Heart left ventricle (tissue), 16 donors: Measurements from ENCODE around the gene TEKT4. TPM values are rescaled to one million over a fixed set of nuclear protein-coding genes. Genes with fewer than 3 reads are reported as not detected.
"Not testable (repeated sequence)": the region's sequence is repeated elsewhere in the genome, so short reads cannot be mapped to it uniquely, and the experiment has no call there.

ENCODE experiments used
- ATAC-seq, 4 donors: fragments of 200-7000 bp; cut with Tn5 transposase; one replicate each; pipeline ENCODE4 v1.9.1; 2020 to 2022; ENCODE audit warnings: moderate library complexity in 4 of 4, mild to moderate bottlenecking in 3 of 4, moderate number of reproducible peaks in 1 of 4
- DNase-seq, 5 donors: peaks; one replicate each; pipeline ENCODE4 v3.0.0-alpha.2; 2020
- H3K27ac ChIP-seq, 12 donors: fragments of 200-600 bp; sonication (generic) in 4 of 12; one replicate each; pipeline versions ENCODE4 v1.5.0 to v1.8.0; 2016 to 2022; ENCODE audit warnings: mild to moderate bottlenecking in 2 of 12
- H3K27me3 ChIP-seq, 9 donors: fragments of 200-600 bp; sonication (generic) in 2 of 9; one replicate each; pipeline versions ENCODE4 v1.5.1 to v1.8.0; 2016 to 2022; ENCODE audit warnings: mild to moderate bottlenecking in 3 of 9
- H3K36me3 ChIP-seq, 9 donors: fragments of 200-600 bp; sonication (generic) in 2 of 9; one replicate each; pipeline versions ENCODE4 v1.5.0 to v1.8.0; 2018 to 2022; ENCODE audit warnings: mild to moderate bottlenecking in 2 of 9
- H3K4me1 ChIP-seq, 12 donors: fragments of 200-600 bp; sonication (generic) in 4 of 12; one replicate each; pipeline versions ENCODE4 v1.5.0 to v1.8.0; 2016 to 2022; ENCODE audit warnings: mild to moderate bottlenecking in 3 of 12
- H3K4me3 ChIP-seq, 12 donors: fragments of 200-600 bp; sonication (generic) in 4 of 12; one replicate each; pipeline versions ENCODE4 v1.5.0 to v1.8.0; 2017 to 2022; ENCODE audit warnings: mild to moderate bottlenecking in 9 of 12, moderate library complexity in 4 of 12
- H3K9me3 ChIP-seq, 12 donors: fragments of 200-600 bp; sonication (generic) in 4 of 12; one replicate each; pipeline versions ENCODE4 v1.5.0 to v1.8.0; 2016 to 2022; ENCODE audit warnings: mild to moderate bottlenecking in 1 of 12
- POLR2A ChIP-seq, 2 donors: fragments of 450-650 bp; IDR thresholded peaks; one replicate each; pipeline ENCODE4 v1.6.1; 2017; ENCODE audit warnings: antibody characterized with exemption in 2 of 2, mild to moderate bottlenecking in 2 of 2, moderate library complexity in 2 of 2
- WGBS, 4 donors: extraction: QIAGEN DNeasy Blood & Tissue Kit in 2 of 4; methylation state at CpG; one replicate each; pipeline versions ENCODE4 v1.1.5 to v1.1.7; 2013 to 2018; 5-methylcytosine and 5-hydroxymethylcytosine counted together
- intact Hi-C, 10 donors: fragments of 100-400 bp; cut with DNase I; formaldehyde crosslinking; loops; one replicate each; pipeline versions ENCODE4 v1.11.1 to v1.14.2; 2022
- long read RNA-seq, 3 donors: library from polyadenylated mRNA; unstranded; transcript quantifications; one replicate each; pipeline ENCODE4 v2.0.0, GENCODE V29; 2020 to 2021
- polyA plus RNA-seq, 2 donors: library from polyadenylated mRNA; stranded (reverse); fragments of 200-250 nt; gene quantifications; one replicate each; pipeline ENCODE4 v1.2.3, GENCODE V29; 2013
- total RNA-seq, 9 donors: library from RNA; depleted of rRNA in 2 of 9; stranded (reverse); fragments of >200 nt in 2 of 9; fragmentation: NEBNext Ultra II Directional in 3 of 9; extraction: Animal tissue kit (Norgen Biotek cat#: 25700) in 3 of 9; gene quantifications; one replicate each; pipeline versions ENCODE4 v1.1.0 to v1.2.4, GENCODE V29; 2016 to 2023
- TF ChIP-seq, protein P1 (sequence below), 12 donors: fragments of 200-600 bp; sonication (generic) in 4 of 12; IDR thresholded peaks; one replicate each; pipeline versions ENCODE4 v1.5.0 to v1.8.0; 2018 to 2022; ENCODE audit warnings: antibody characterized with exemption in 12 of 12, mild to moderate bottlenecking in 5 of 12
- donor health status: ischemic (EF 13 %, LVEDD 7.1; RV severe dilation, severe dysfunction).
- donor health status: healthy with polysubstance abuse.
- donor health status: DM: no; HTN: yes; CAD: no.
- donor health status: DM: no; HTN: no; CAD: no.
- donor health status: ischemic (EF 25% LVEDD 6.9; RV normal size, moderate dysfunction).
- donor health status: ischemic (EF 25% LVEDD 5.7; RV mildly dilated, moderate dysfunction).
- donor health status: healthy.
- donor health status: DM: yes; HTN: yes; CAD: no.
- donor health status: ischemic (EF 35%, LVEDD 5.7; RV mildly dilated, moderate dysfunction).
- donor health status: nonischemic (EF 11% LVEDD 7.7; RV severe dilation, severe dysfunction).
- donor health status: DM: yes; HTN: yes; CAD: no.
- donor health status: PGD.
- donor health status: ischemic (EF 29% LVEDD 5.4; RV normal size, mild dysfunction).
- donor health status: nonischemic (EF 23%, LVEDD 6.1; RV moderate dilation, normal function).

TEKT4 gene, protein sequence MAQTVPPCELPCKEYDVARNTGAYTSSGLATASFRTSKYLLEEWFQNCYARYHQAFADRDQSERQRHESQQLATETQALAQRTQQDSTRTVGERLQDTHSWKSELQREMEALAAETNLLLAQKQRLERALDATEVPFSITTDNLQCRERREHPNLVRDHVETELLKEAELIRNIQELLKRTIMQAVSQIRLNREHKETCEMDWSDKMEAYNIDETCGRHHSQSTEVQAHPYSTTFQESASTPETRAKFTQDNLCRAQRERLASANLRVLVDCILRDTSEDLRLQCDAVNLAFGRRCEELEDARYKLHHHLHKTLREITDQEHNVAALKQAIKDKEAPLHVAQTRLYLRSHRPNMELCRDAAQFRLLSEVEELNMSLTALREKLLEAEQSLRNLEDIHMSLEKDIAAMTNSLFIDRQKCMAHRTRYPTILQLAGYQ
- total RNA-seq, result under 1 TPM in 5 of 9 donors, not detected in 4; 0.16 to 0.45 (median 0.25) TPM
- polyA plus RNA-seq, result not detected
- long read RNA-seq, donor 1, result 0 reads
- long read RNA-seq, donor 2, result 0 reads
- long read RNA-seq, donor 3, result 0 reads

DNA sequence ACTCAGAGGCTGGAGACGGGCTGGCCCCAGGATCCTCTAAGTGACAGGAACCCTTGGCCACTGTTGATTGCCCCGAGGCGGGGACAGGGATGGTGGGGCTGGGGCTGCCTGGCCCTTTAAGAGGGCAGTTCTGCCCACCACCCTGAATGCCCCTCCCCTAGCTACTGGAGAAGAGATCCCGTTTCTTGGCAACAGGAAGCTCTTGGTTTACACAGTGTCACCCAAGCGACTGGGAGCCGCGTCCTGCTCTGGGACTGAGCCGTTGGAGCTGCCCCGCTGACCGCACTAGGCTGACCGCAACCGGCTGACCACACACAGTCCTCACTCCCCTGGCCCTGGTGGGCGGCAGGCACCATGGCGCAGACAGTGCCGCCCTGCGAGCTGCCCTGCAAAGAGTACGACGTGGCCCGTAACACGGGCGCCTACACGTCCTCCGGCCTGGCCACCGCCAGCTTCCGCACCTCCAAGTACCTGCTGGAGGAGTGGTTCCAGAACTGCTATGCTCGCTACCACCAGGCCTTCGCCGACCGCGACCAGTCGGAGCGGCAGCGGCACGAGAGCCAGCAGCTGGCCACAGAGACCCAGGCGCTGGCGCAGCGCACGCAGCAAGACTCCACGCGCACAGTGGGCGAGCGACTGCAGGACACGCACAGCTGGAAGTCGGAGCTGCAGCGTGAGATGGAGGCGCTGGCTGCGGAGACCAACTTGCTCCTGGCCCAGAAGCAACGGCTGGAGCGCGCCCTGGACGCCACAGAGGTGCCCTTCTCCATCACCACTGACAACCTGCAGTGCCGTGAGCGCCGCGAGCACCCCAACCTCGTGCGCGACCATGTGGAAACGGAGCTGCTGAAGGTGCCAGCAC, at the start of gene TEKT4:
TSS of gene TEKT4 (plus strand) at position 205 of the 862 bp plus-strand sequence. CDS start at position 355, 150 bp downstream.
- WGBS, 4 donors, result 49 to 61% (median 54%) methylated on average over 15 to 59 of the region's 59 CpGs
- DNase-seq (peak in 2 of 5 donors; percentile 20 to 60), ATAC-seq (peak in 1 of 4 donors; percentile 27)
- Histone ChIP-seq H3K9me3 (no peaks in the 10 kb centered on the region), H3K27ac (no peak within 1 kb of the TSS), H3K27me3 (peaks cover 0 to 57% (median 15%) of the 10 kb centered on the region in 9 donors), H3K4me3 (no peak within 1 kb of the TSS), H3K36me3 (no peaks in the 10 kb centered on the region), H3K4me1 (no peaks in the 10 kb centered on the region)
- intact Hi-C loops, result no loop called here
- no peak for TF ChIP-seq POLR2A (IDR thresholded peaks at IDR 0.05)
- TF ChIP-seq, protein P1, sequence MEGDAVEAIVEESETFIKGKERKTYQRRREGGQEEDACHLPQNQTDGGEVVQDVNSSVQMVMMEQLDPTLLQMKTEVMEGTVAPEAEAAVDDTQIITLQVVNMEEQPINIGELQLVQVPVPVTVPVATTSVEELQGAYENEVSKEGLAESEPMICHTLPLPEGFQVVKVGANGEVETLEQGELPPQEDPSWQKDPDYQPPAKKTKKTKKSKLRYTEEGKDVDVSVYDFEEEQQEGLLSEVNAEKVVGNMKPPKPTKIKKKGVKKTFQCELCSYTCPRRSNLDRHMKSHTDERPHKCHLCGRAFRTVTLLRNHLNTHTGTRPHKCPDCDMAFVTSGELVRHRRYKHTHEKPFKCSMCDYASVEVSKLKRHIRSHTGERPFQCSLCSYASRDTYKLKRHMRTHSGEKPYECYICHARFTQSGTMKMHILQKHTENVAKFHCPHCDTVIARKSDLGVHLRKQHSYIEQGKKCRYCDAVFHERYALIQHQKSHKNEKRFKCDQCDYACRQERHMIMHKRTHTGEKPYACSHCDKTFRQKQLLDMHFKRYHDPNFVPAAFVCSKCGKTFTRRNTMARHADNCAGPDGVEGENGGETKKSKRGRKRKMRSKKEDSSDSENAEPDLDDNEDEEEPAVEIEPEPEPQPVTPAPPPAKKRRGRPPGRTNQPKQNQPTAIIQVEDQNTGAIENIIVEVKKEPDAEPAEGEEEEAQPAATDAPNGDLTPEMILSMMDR (IDR thresholded peaks at IDR 0.05), result no peak

DNA sequence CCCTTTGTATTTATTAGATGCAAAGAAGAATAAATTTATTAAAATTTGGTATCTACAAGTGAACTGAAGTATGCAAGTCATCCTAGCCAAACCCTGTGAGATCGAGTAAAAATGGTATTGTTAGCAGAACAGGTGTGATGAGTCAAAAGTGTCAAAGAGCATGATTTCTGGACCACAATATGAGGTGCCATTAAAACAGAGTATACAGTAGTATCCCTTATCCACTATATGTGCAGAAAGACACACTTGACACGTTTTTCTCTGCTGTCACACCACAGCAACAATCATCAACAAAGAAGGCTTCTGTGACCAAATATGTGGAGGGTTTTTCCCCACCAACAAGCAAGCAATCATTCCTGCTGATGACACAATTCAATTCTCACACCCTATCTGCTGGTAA, 32.0 kb upstream of the TEKT4 start:
- H3K9me3 ChIP-seq, DNase-seq, ATAC-seq, H3K27ac ChIP-seq, H3K4me1 ChIP-seq, intact Hi-C loops, H3K4me3 ChIP-seq, H3K36me3 ChIP-seq, H3K27me3 ChIP-seq: not testable (repeated sequence)
- 25 to 35% (median 25%) methylated on average over 2 of the region's 2 CpGs for WGBS, 4 donors

DNA sequence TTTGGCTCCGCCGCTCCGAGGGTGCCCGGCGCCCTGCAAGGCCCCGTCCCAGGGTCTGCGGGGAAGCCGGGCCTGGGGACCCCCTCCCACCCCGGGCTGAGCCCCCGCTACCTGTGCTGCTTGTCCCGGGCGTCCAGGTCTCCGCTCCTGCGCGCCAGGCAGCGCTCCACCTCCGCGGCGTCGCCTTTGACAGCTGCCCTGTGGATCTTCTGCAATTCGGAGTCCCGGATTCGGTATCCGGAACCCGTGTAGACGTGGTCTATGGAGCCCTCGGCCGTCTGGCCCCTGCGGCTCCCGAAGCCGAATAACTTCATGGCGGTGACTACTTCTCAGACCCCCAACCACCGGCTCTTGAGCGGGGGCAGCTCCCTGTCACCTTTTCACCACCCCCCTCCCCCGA, 14.4 kb upstream of the TEKT4 start:
- peak in 1 of 5 donors; percentile 33 for DNase-seq
- Histone ChIP-seq H3K4me3 (peak overlapping the region in 3 of 12 donors; percentile 17 to 27 (median 24)), H3K27me3 (peaks cover 19 to 78% (median 40%) of the 10 kb centered on the region in 9 donors), H3K4me1 (peaks cover 0 to 19% (median 0%) of the 10 kb centered on the region in 12 donors)
- 1 to 7% (median 3%) methylated on average over 14 to 35 of the region's 35 CpGs for WGBS, 4 donors
- intact Hi-C loops, H3K27ac ChIP-seq, H3K9me3 ChIP-seq, H3K36me3 ChIP-seq, ATAC-seq: not testable (repeated sequence)

DNA sequence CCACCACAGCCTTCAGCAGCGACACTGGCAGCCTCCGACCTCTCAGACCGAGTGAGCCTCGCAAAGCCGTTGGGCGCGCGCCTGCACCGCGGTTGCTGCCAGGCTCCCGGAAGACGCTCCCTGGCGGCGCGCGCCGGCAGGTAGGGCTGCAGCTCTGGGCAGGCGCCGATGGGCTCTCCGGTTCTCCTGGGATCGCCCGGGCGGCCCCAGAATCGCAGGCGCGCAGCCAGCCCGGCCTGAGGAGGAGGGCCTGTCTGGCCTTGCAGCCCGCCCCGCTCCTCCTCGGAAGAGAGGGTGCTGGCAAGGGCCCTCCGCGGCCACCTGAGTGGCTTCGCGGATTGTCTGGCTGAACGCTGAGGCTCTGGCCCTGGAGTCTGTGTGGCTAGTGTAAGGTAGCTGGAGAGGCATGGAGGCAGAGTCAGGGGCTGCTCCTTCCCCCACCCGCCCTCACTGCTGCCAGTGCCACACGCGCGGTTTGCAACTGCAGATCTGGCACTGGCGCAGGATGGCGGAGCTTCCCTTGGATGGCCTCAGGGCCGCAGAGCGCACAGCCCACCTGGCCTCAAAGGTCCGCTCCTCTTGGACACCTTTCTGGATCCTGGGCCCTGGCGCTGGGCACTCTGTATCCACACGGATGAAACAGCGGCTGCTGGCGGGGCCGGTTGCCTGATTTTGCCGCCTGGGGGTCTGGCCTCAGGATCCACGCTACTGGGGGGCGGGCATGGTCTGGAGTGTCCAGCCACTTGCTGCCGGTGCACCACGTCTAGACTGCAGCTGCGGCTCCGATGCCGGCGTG, 13.7 kb upstream of the TEKT4 start:
- peaks cover 19 to 85% (median 46%) of the 10 kb centered on the region in 9 donors for H3K27me3 ChIP-seq
- intact Hi-C loops, ATAC-seq: not testable (repeated sequence)

DNA sequence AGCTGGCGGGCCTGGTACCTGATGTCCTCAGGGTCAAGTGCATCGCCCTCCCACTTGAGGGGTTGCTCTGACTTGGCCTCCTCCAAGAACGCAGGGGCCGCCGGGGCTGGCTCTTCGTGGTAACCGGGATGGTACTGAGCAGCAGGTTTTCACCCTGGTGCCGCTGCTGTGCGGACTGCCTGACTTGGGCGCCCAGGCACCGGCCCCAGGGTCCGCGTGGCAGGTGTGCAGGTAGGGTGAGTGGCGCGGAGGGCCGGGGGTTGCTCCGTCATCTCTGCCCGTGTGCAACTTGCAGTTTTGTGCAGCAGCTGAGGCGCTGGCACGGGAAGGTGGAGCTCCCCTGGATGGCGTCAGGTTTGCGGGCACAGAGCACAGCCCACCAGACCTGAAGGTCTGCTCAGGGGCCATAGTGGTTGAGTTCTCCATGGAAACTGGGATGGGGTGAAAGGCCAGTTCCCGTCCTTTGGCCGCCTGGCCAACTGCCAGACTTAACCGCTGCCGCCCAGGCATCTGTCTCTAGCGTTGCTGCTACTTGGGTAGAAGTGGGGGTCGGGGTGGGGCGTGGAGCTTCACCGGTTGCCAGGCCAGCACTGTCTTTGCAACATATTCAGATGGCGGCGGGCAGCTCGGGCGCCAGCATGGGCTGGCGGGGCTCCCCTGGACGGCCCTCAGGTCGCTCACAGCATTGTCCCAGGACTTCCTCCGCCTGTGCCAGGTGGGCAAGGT, 12.9 kb upstream of the TEKT4 start:
- Histone ChIP-seq H3K27me3 (peaks cover 19 to 90% (median 47%) of the 10 kb centered on the region in 9 donors), H3K4me1 (peaks cover 0 to 19% (median 0%) of the 10 kb centered on the region in 12 donors)
- ATAC-seq, intact Hi-C loops, H3K36me3 ChIP-seq, H3K4me3 ChIP-seq, H3K9me3 ChIP-seq, H3K27ac ChIP-seq: not testable (repeated sequence)
- 35 to 74% (median 44%) methylated on average over 15 to 38 of the region's 38 CpGs for WGBS, 4 donors
- DNase-seq, result peak in 2 of 5 donors; percentile 15 to 55

More for the DNA sequence above, 13.7 kb upstream of the TEKT4 start:
- not testable (repeated sequence) for H3K27ac ChIP-seq, H3K36me3 ChIP-seq, H3K9me3 ChIP-seq
- peak in 2 of 5 donors; percentile 18 to 47 for DNase-seq
- WGBS, 4 donors, result 4 to 18% (median 5%) methylated on average over 18 to 58 of the region's 58 CpGs
- Histone ChIP-seq H3K4me1 (peaks cover 0 to 19% (median 0%) of the 10 kb centered on the region in 12 donors), H3K4me3 (peak overlapping the region in 7 of 12 donors; percentile 13 to 28 (median 19))
